Activated CD4-positive, alpha-beta T cell treated with anti-CD3 and anti-CD28 coated beads for 36 hours (primary cell): ENCODE data around the gene ZNF79. TPM values are rescaled to one million over a fixed set of nuclear protein-coding genes. Genes with fewer than 3 reads are reported as not detected.

ENCODE experiments used
- ATAC-seq: fragments of 200-7000 bp; cut with Tn5 transposase; one replicate; pipeline ENCODE4 v1.10.0; 2021; ENCODE audit warnings: mild to moderate bottlenecking, moderate library complexity
- CTCF ChIA-PET: fragments of 350-600 bp; sonication (Branson Sonifier 250); formaldehyde crosslinking; loops from one replicate; lab custom pipeline; 2021; ENCODE audit warnings: antibody characterized with exemption; lab: Charles Lee
- POLR2A ChIA-PET: fragments of 350-600 bp; sonication (Branson Sonifier 250); formaldehyde crosslinking; loops from one replicate; lab custom pipeline; 2021; ENCODE audit warnings: antibody characterized with exemption, inconsistent platforms; lab: Charles Lee
- DNase-seq: peaks from one replicate; pipeline ENCODE4 v3.0.0-alpha.2; 2020
- H3K27ac Mint-ChIP-seq: one replicate; pipeline ENCODE4 v1.8.0; 2021; ENCODE audit warnings: mixed read lengths
- H3K27me3 Mint-ChIP-seq: one replicate; pipeline ENCODE4 v1.8.0; 2021; ENCODE audit warnings: mixed read lengths
- H3K36me3 Mint-ChIP-seq: one replicate; pipeline ENCODE4 v1.8.0; 2021; ENCODE audit warnings: low read depth, mixed read lengths
- H3K4me1 Mint-ChIP-seq: one replicate; pipeline ENCODE4 v1.8.0; 2021; ENCODE audit warnings: mixed read lengths
- H3K4me3 Mint-ChIP-seq: one replicate; pipeline ENCODE4 v1.8.0; 2021; ENCODE audit warnings: mild to moderate bottlenecking, moderate library complexity, mixed read lengths
- H3K9me3 Mint-ChIP-seq: one replicate; pipeline ENCODE4 v1.8.0; 2021; ENCODE audit warnings: low read depth, mixed read lengths
- intact Hi-C, 2 experiments: fragments of 100-400 bp; cut with DNase I in 1 of 2; cut with micrococcal nuclease in 1 of 2; formaldehyde crosslinking; loops; one replicate each; pipeline versions ENCODE4 v1.14.2 to v1.15.1; 2022 to 2024; cut with DNase I, micrococcal nuclease
- total RNA-seq, 2 experiments: library from RNA; stranded (reverse); gene quantifications; one replicate each; pipeline ENCODE4 v1.2.3, GENCODE V29; 2021

ZNF79 gene
- total RNA-seq, 2 experiments from 2014 or later, result 6.9 to 7.6 TPM

DNA sequence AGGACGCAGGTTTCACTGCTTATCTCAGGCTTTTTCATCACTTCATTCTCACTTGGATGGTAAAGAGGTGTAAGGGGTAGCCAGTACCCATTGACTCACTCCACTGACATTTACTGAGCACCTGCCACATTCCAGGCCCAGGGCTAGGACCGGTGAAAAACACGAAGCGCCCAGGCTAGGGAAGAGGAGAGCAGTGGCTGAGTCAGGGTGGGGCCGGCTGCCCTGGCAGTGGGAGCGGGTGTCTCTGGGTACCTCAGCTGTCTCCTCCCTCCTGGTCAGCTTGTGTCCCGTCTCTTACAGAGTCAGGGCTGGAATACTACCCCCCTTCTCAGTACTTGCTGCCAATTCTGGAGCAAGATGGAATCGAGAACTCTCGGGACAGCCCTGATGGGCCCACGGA lies 49.3 kb downstream of the ZNF79 start:
- no peaks in the 10 kb centered on the region for H3K27me3 Mint-ChIP-seq
- DNase-seq, result no peak
- intact Hi-C loops, result no loop called here
- ChIA-PET CTCF (no interaction called here), POLR2A (interaction anchor here (0.6 kb wide), 1 partner anchor 408 kb away, joined by 11 read pairs; no protein-coding TSS in a partner anchor)
- no peak overlapping the region for H3K27ac Mint-ChIP-seq
- H3K4me3 Mint-ChIP-seq, result no peak overlapping the region
- H3K9me3 Mint-ChIP-seq, result no peaks in the 10 kb centered on the region
- H3K36me3 Mint-ChIP-seq, result peaks cover 19% of the 10 kb centered on the region
- no peak for ATAC-seq
- no peaks in the 10 kb centered on the region for H3K4me1 Mint-ChIP-seq

DNA sequence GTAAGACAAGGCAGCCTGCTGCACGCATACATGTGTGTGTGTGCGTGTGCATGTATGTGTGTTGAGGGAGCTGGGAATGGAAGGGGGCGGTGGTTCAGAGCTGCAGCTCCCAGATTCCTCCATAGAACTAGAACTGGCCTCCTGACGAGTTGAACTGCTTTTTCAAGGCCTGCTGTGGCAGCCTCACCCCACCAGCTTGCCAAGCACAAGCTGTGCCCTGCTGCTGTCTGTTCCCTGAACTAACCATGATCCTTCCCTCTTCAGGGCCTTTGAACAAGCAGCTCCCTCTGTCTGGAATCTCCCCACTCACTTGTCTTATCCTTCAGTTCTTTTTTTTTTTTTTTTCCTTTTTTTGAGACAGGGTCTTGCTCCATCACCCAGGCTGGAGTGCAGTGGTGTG lies 49.8 kb downstream of the ZNF79 start:
- DNase-seq, result no peak
- Mint-ChIP-seq H3K36me3 (peaks cover 21% of the 10 kb centered on the region), H3K27ac (no peak overlapping the region), H3K4me1 (no peaks in the 10 kb centered on the region), H3K4me3 (no peak overlapping the region), H3K27me3 (no peaks in the 10 kb centered on the region), H3K9me3 (no peaks in the 10 kb centered on the region)
- ATAC-seq, result no peak
- POLR2A ChIA-PET, result interaction anchor here (0.6 kb wide), 1 partner anchor 408 kb away, joined by 11 read pairs; no protein-coding TSS in a partner anchor
- intact Hi-C loops, result no loop called here
- CTCF ChIA-PET, result interaction anchor here (0.6 kb wide), 1 partner anchor 469 kb away, joined by 4 read pairs; no protein-coding TSS in a partner anchor

GRCh38 chr9:127474592-127474991 lies 50.4 kb downstream of the ZNF79 start:
- Mint-ChIP-seq H3K9me3 (no peaks in the 10 kb centered on the region), H3K27ac (no peak overlapping the region), H3K27me3 (no peaks in the 10 kb centered on the region), H3K4me1 (no peaks in the 10 kb centered on the region), H3K36me3 (peaks cover 20% of the 10 kb centered on the region), H3K4me3 (no peak overlapping the region)
- ChIA-PET CTCF (interaction anchor here (0.6 kb wide), 1 partner anchor 470 kb away, joined by 4 read pairs; no protein-coding TSS in a partner anchor), POLR2A (no interaction called here)
- DNase-seq (no peak), ATAC-seq (no peak)
- intact Hi-C loops, result no loop called here

DNA sequence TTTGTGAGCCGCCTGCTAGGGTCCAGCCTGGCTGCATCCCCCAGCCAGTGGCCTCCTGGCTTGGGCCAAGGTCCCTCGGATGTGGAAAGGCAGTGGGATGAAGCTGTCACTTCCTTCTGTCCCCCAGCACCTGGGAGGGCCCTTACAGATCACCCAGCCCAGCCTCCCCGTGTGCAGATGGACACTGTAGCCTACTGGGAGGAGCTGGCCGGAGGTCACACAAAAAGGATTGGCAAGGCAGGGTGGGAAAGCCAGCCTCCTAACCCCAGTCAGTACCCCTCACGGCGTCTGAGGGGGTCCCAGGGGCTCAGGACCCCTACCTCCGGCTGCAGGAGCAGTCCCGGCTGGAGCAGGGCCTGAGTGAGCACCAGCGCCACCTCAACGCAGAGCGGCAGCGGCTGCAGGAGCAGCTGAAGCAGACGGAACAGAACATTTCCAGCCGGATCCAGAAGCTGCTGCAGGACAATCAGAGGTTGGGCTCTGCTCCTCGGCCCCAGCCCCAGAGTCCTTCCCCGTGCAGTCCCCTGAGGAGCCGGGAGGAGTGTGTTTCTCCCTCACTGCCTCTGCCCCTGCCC lies 55.4 kb downstream of the ZNF79 start:
- DNase-seq (no peak), ATAC-seq (no peak)
- Mint-ChIP-seq H3K9me3 (no peaks in the 10 kb centered on the region), H3K36me3 (peaks cover 27% of the 10 kb centered on the region), H3K4me1 (no peaks in the 10 kb centered on the region), H3K4me3 (no peak overlapping the region), H3K27ac (no peak overlapping the region), H3K27me3 (no peaks in the 10 kb centered on the region)
- ChIA-PET POLR2A (no interaction called here), CTCF (no interaction called here)
- intact Hi-C loops, result no loop called here

DNA sequence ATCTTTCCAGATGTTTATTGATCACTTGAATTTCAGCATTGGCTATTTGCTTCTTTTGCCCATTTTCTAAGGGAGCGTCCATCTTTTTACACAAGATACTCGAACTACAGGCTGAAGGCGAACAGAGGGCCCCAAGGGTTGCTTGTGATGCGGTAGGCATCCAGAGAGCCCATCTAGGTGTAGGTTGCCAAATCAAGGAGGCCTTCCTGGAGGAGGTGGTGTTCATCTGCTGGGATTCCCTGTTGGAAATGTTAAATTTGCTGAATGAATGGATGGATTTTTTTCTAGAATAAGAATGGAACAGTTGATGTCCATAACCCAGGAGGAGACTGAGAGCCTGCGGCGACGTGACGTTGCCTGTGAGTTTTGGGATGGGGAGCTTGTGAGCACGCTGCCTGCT lies 58.5 kb downstream of the ZNF79 start:
- H3K27me3 Mint-ChIP-seq, result no peaks in the 10 kb centered on the region
- no peaks in the 10 kb centered on the region for H3K4me1 Mint-ChIP-seq
- POLR2A ChIA-PET, result no interaction called here
- CTCF ChIA-PET, result no interaction called here
- intact Hi-C loops, result no loop called here
- peaks cover 27% of the 10 kb centered on the region for H3K36me3 Mint-ChIP-seq
- ATAC-seq (no peak), DNase-seq (no peak)
- no peak overlapping the region for H3K4me3 Mint-ChIP-seq
- H3K9me3 Mint-ChIP-seq, result no peaks in the 10 kb centered on the region
- no peak overlapping the region for H3K27ac Mint-ChIP-seq

DNA sequence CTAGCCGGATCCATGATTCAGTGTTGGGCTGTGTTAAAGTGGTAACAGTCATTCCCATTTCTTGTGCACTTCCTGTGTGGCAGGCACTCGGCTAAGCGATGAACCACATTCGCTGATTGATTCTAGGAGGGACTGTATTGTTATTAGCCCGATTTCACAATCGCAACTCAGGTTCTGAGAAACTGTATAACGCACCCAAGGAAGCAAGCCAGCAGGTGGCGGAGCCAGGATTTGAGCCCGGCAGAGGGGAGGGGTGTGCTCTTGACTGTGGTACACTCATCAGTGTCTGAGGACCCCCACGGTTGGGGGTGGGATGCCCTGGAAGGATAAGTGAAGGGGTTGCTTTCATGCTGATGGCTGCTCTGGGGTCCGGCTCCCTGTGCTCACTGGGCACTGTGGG lies 61.8 kb downstream of the ZNF79 start:
- ATAC-seq (no peak), DNase-seq (no peak)
- no peaks in the 10 kb centered on the region for H3K27me3 Mint-ChIP-seq
- no peaks in the 10 kb centered on the region for H3K9me3 Mint-ChIP-seq
- H3K4me3 Mint-ChIP-seq, result no peak overlapping the region
- ChIA-PET CTCF (no interaction called here), POLR2A (no interaction called here)
- peaks cover 14% of the 10 kb centered on the region for H3K36me3 Mint-ChIP-seq
- intact Hi-C loops, result no loop called here
- H3K27ac Mint-ChIP-seq, result no peak overlapping the region
- H3K4me1 Mint-ChIP-seq, result no peaks in the 10 kb centered on the region

DNA sequence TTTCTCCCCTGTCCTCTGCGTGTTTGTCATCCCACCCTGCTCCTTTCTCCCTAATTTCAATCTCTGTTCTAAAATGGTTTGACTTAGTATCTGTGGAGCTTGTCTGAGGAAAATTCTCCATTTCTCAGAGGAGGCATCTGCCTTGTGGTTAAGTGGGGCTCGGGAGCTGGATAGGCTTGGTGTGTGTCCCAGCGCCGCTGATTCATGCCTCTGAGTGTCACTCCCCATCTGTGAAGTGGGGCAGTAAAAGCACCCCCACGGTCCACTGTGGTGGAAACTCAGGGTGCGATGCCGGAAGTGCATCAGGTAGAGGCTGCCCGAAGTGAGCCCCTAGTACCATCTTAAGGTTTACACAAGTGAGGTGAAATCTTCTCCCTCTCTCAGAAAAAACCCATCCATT lies 64.8 kb downstream of the ZNF79 start:
- intact Hi-C loops, result no loop called here
- CTCF ChIA-PET, result no interaction called here
- POLR2A ChIA-PET, result no interaction called here

GRCh38 chr9:127489471-127490115 lies 65.4 kb downstream of the ZNF79 start:
- H3K27me3 Mint-ChIP-seq, result no peaks in the 10 kb centered on the region
- no peaks in the 10 kb centered on the region for H3K4me1 Mint-ChIP-seq
- intact Hi-C loops, result no loop called here
- POLR2A ChIA-PET, result no interaction called here
- H3K36me3 Mint-ChIP-seq, result peaks cover 2% of the 10 kb centered on the region
- H3K9me3 Mint-ChIP-seq, result no peaks in the 10 kb centered on the region
- no peak for ATAC-seq
- no peak for DNase-seq
- H3K4me3 Mint-ChIP-seq, result no peak overlapping the region
- H3K27ac Mint-ChIP-seq, result no peak overlapping the region
- CTCF ChIA-PET, result no interaction called here

More for the DNA sequence above, 64.8 kb downstream of the ZNF79 start:
- DNase-seq (no peak), ATAC-seq (no peak)
- Mint-ChIP-seq H3K27ac (no peak overlapping the region), H3K27me3 (no peaks in the 10 kb centered on the region), H3K36me3 (peaks cover 3% of the 10 kb centered on the region), H3K4me1 (no peaks in the 10 kb centered on the region), H3K4me3 (no peak overlapping the region), H3K9me3 (no peaks in the 10 kb centered on the region)

GRCh38 chr9:127490535-127491230 lies 66.5 kb downstream of the ZNF79 start:
- Mint-ChIP-seq H3K9me3 (no peaks in the 10 kb centered on the region), H3K36me3 (peaks cover 2% of the 10 kb centered on the region), H3K4me3 (no peak overlapping the region), H3K4me1 (no peaks in the 10 kb centered on the region), H3K27ac (no peak overlapping the region), H3K27me3 (no peaks in the 10 kb centered on the region)
- CTCF ChIA-PET, result interaction anchor here (0.5 kb wide), 1 partner anchor 674 kb away, joined by 3 read pairs; no protein-coding TSS in a partner anchor
- POLR2A ChIA-PET, result no interaction called here
- intact Hi-C loops, result no loop called here
- DNase-seq (no peak), ATAC-seq (no peak)

GRCh38 chr9:127491516-127491915 lies 67.3 kb downstream of the ZNF79 start:
- ChIA-PET CTCF (no interaction called here), POLR2A (no interaction called here)
- no peaks in the 10 kb centered on the region for H3K4me1 Mint-ChIP-seq
- intact Hi-C loops, result no loop called here
- H3K27ac Mint-ChIP-seq, result no peak overlapping the region
- no peak for DNase-seq
- peaks cover 9% of the 10 kb centered on the region for H3K36me3 Mint-ChIP-seq
- no peaks in the 10 kb centered on the region for H3K27me3 Mint-ChIP-seq
- H3K4me3 Mint-ChIP-seq, result no peak overlapping the region
- no peak for ATAC-seq
- no peaks in the 10 kb centered on the region for H3K9me3 Mint-ChIP-seq

DNA sequence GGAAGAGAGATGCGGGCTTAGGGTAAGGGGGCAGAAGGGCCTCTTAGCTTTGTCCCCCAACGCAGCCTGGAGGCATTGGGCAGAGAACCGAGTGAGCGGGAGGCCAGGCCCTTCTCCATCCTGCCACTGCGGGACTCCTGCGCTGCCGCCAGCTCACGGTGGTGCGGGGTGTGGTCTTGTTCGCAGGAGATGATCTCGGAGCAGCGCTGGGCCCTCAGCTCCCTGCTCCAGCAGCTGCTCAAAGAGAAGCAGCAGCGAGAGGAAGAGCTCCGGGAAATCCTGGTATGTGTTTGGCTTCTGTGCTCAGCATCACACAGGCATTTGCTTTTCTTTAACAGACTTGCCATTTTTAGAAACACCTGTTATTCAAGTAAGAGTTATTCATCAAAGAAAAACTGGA lies 68.4 kb downstream of the ZNF79 start:
- ATAC-seq, result no peak
- intact Hi-C loops, result no loop called here
- Mint-ChIP-seq H3K36me3 (peaks cover 9% of the 10 kb centered on the region), H3K9me3 (no peaks in the 10 kb centered on the region), H3K27ac (no peak overlapping the region), H3K4me1 (no peaks in the 10 kb centered on the region), H3K27me3 (no peaks in the 10 kb centered on the region), H3K4me3 (no peak overlapping the region)
- ChIA-PET POLR2A (no interaction called here), CTCF (no interaction called here)
- DNase-seq, result no peak
